NB4 (cell line): ENCODE data around the gene DSTN.

Source experiments
- DNase-seq: peaks from one replicate; pipeline ENCODE4 v3.0.0; 2010; ENCODE audit warnings: low read depth
- H3K4me3 ChIP-seq: one replicate; pipeline ENCODE4 v1.5.1; 2011; ENCODE audit warnings: mild to moderate bottlenecking, low read depth, low read length, moderate library complexity
- MAX ChIP-seq: IDR thresholded peaks from 2 replicates; pipeline ENCODE4 v1.6.1; 2011; ENCODE audit warnings: low read depth, low read length
- MYC ChIP-seq: IDR thresholded peaks from 2 replicates; pipeline ENCODE4 v1.6.1; 2011; ENCODE audit warnings: low read depth, low read length
- POLR2A ChIP-seq: IDR thresholded peaks from 2 replicates; pipeline ENCODE4 v1.6.1; 2011; ENCODE audit warnings: mild to moderate bottlenecking; ENCODE audit not compliant: insufficient read length; ENCODE audit errors: extremely low read depth
- TF ChIP-seq, protein P1 (sequence below): IDR thresholded peaks from one replicate; pipeline ENCODE4 v1.5.1; 2012; ENCODE audit warnings: low read depth, low read length

The DSTN gene

GRCh38 chr20:17568045-17568788 is 1.7 kb upstream of the DSTN start:
- no peak overlapping the region for H3K4me3 ChIP-seq
- DNase-seq, result no peak
- TF ChIP-seq MAX (no peak), MYC (no peak), POLR2A (no peak)
- TF ChIP-seq, protein P1, sequence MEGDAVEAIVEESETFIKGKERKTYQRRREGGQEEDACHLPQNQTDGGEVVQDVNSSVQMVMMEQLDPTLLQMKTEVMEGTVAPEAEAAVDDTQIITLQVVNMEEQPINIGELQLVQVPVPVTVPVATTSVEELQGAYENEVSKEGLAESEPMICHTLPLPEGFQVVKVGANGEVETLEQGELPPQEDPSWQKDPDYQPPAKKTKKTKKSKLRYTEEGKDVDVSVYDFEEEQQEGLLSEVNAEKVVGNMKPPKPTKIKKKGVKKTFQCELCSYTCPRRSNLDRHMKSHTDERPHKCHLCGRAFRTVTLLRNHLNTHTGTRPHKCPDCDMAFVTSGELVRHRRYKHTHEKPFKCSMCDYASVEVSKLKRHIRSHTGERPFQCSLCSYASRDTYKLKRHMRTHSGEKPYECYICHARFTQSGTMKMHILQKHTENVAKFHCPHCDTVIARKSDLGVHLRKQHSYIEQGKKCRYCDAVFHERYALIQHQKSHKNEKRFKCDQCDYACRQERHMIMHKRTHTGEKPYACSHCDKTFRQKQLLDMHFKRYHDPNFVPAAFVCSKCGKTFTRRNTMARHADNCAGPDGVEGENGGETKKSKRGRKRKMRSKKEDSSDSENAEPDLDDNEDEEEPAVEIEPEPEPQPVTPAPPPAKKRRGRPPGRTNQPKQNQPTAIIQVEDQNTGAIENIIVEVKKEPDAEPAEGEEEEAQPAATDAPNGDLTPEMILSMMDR, result no peak

DNA sequence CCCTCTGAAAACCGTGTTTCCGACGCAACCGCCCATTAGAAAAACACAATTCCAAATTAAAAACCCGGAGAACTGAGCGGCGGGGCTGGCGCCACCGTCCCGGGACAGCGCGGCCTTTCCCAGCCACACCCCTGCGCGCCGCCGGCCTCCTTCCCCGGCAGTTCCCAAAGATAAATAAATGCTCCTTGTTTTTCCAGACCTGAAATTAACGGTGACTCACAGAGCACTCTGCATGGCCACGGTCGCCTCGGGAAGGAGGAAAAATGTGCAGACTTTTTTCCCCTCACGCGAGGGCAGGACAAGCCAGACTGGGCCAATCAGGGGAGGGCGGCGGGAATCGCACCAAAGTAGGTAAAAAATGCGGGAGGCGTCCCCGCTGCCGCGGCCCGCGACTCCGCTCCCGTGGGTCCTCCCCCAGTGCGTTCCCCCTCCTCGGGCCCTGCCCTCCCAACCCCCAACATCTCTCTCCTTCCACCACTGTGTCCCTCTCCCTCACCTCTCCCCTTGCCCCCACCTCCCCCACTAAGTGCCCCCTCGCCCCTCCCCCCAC is 828 bp upstream of the DSTN start:
- TF ChIP-seq MAX (no peak), POLR2A (no peak), MYC (no peak)
- TF ChIP-seq, protein P1, result no peak
- no peak overlapping the region for H3K4me3 ChIP-seq
- DNase-seq, result no peak

DNA sequence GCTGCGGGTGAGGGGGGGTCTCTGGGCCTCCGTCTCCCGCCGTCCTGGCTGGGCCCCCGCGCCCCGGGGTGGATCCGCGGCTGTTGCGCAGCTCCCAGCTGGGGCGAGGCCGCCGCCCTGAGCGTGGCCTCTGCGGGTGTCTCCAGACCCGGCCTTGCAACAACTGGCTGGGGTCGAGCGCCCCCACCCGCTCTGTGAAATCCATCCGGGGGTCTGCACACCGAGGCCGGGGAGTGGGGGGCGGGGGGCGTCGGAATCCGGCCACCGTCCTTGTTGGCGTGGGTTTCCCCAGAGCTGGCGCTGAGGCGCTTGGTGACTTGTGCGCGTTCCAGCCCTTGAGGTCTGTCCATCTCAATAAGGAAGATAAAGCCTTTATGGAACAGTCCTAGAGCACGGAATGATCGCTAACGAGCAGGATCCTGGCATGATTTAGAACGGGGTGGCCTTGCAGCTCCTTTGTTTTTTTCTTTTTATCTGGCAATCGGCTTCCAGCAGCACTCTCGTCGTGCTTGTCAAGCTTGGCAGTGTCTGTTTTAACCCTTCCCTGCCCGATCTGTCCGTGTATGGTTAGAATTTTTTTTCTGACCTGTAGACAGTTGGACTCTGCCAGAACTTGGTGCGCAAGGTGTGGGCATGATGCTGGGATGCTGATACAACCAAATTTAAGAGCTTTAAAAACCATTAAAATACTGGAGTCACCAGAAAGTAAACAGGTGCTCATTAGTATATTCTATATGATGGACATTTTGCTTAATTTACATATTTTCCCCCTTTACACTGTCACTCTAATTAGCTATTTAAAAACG is 675 bp downstream of the DSTN start:
- peak overlapping the region; percentile 79 for H3K4me3 ChIP-seq
- DNase-seq, result peak; percentile 66
- TF ChIP-seq POLR2A (no peak), MAX (no peak), MYC (no peak)
- TF ChIP-seq, protein P1, result no peak

- no peak for TF ChIP-seq MAX
- no peak for TF ChIP-seq MYC
- TF ChIP-seq POLR2A, result no peak
- TF ChIP-seq, protein P1, result no peak
- no peak for DNase-seq
- H3K4me3 ChIP-seq, result peak overlapping the region; percentile 79
Measured at GRCh38 chr20:17571153-17571527, 1.3 kb downstream of the DSTN start.

- no peak for DNase-seq
- TF ChIP-seq POLR2A (no peak), MAX (no peak), MYC (no peak)
- TF ChIP-seq, protein P1, result no peak
- no peak overlapping the region for H3K4me3 ChIP-seq
Measured at GRCh38 chr20:17572034-17572638, 2.3 kb downstream of the DSTN start.
